NCI-H1105 treated with DMSO at 0.1 percent for 48 hours (cell line): Measurements from ENCODE around the gene SKA2.
A peak's percentile ranks its signal among the peaks of the same experiment; 100 is the strongest.
"Not testable (repeated sequence)": the region's sequence is repeated elsewhere in the genome, so short reads cannot be mapped to it uniquely, and the experiment has no call there.

ENCODE experiments used
- DNase-seq: peaks from one replicate; lab custom pipeline; 2025; lab: John Stamatoyannopoulos, UW

Gene SKA2

DNA sequence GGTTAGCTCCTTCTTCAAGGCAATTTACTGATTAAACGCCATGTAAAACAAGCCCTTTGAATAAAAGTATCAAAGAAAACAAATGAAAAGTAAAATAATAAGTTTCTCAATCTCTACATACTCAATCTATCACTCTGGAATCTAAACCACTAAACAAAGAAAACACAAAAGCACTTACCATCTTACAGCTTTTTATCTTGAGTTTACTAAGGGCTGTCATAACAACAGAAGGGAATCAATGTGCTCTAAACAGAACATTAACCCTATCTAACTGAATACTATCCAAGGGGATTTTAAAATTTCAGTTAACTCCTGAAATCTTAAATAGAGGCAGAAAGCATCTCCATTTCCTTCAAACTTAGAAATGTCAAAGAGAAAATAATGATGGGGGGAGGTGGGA lies 3.4 kb downstream of the SKA2 start:
- DNase-seq = no peak

DNA sequence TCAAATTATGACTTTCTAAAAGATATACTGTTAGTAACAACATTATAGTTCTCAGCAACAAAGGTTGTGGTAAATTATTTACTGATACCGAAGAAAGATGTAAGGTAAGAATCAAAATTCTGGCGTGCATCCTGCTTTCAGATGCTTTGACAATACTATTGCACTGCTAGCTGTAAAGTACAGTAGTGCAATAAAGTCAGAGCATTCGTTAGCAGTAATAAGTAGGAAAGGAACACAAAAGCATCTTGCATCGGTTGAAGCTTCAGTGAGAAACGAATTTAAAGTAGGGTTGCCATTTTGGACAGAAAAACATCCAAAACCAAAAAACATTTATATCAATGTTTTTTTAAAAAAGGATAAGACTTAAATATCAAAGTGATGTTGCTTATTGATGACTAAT lies 4.0 kb downstream of the SKA2 start:
- no peak for DNase-seq

DNA sequence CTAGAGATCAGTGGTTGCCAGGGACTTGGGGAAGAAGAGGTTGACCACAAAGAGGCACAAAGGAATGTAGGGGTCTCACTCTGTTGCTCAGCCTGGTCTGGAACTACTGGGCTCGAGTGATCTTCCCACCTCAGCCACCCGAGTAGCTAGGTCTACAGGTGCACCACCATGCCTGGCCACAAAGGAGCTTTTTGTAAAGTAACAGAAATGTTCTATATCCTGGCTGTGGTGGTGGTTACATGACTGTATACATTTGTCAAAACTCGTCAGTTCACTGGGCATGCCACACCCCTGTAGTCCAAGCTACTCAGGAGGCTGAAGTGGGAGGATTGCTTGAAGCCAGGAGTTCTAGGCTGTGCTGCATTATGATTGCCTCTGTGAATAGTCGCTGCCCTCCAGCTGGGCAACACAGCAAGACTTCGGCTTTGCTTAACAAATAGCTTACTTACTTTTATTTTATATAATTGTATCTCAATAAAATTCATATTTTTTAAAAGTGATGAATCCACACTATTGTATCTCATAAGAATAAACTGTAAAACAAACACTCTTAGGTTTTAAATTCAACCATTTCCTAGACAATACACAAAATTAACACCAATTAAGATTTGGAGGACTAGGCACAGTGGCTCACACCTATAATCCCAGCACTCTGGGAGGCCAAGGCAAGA lies 5.0 kb downstream of the SKA2 start:
- no peak for DNase-seq

DNA sequence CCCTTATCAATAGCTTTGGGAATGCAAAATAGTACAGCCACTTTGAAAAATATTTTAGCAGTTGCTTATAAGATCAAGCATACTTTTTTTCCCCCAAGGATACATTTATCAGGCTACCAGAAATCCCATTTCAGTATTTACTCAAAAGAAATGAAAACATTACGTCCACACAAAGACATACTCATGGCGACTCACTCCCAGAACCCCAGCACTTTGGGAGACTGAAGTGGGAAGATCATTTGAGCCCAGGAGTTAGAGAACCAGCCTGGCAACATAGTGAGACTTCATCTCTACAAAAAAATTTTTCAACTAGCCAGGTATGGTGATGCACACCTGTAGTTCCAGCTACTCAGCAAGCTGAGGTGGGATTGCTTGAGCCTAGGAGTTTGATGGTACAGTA lies 5.9 kb downstream of the SKA2 start:
- DNase-seq = no peak

DNA sequence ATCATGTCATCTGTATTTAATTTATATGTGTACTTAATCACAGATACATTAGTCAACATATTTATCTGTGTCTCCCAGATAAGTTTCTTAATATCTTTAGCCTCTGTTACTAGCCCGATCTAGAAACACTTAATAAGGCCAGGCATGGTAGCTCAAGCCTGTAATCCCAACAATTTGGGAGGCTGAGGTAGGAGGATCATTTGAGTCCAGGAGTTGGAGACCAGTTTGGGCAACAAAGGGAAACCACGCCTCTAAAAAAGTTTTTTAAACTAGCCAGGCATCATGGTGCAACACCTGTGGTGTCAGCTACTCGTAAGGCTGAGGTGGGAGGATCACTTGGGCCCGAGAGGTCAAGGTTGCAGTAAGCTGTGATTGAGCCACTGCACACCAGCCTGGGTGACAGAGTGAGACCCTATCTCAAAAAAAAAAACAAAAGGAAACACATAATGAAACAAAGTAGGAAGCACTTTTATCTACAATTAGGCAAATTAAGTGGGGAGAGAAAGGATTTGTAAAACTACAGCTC lies 9.4 kb downstream of the SKA2 start:
- DNase-seq = no peak

DNA sequence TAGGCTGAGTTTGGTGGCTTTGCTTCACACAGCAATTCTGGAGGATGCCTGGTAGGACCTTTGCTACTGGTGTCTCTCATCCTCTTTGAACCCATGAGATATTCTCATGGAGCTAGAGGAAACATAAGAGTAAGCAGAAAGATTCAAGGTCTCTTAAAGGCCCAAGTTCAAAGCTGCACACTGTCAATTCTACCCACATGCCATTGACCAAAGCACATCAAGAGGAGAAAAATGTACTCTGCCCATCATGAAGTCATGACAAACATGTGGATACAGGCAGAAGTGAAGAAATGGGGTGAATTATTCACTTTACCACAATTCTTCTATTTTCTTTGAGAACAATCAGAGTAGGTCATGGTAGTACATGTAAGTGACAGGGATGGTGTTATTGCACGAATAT lies 13.1 kb downstream of the SKA2 start:
- no peak for DNase-seq

DNA sequence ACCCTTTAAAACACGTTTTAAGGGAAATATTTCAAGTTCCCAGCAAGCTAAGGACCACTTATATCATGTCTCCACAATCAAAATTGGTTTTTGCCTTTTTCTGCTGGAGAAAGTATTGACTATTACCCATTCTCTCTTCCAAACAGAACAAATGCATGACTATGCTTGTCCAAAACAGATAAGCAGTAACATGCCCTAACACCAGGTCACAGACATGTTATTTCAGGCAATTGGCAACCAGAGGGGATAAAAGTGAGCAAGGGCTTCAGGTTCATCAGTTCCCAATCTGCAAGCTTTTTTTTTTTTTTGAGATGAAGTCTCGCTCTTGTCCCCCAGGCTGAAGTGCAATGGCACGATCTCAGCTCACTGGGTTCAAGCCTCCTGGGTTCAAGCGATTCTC lies 15.0 kb downstream of the SKA2 start:
- DNase-seq = no peak

DNA sequence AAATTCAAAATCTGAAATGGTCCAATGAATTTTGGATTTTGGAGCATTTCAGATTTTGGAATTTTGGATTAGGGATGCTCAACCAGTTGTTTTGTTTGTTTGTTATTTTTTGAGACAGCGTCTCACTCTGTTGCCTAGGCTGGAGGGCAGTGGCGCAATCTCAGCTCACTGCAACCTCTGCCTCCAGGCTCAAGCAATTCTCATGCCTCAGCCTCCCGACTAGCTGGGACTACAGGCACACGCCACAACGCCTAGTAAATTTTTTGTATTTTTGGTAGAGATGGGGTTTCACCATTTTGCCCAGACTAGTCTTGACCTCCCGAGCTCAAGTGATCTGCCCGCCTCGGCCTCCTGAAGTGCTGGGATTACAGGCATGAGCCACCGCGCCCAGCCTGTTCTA lies 16.6 kb downstream of the SKA2 start:
- DNase-seq = not testable (repeated sequence)

DNA sequence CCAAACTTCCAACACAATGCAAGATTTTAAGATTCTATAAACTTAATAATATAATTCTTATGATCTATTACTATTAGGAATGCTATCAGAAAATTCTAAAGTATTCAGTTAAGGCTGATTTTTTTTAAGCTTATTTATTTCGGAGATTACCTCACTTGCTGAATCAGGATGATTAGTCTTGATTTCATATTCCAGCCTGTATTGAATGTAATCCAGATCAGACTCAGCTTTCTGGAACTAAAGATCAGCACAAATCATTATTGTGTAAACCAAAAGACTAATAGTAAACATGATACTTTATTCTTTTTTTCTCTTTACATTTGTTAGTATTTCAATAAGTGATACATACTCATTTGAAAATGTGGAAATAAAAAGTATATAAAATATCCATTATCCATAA lies 23.9 kb downstream of the SKA2 start:
- DNase-seq = no peak

DNA sequence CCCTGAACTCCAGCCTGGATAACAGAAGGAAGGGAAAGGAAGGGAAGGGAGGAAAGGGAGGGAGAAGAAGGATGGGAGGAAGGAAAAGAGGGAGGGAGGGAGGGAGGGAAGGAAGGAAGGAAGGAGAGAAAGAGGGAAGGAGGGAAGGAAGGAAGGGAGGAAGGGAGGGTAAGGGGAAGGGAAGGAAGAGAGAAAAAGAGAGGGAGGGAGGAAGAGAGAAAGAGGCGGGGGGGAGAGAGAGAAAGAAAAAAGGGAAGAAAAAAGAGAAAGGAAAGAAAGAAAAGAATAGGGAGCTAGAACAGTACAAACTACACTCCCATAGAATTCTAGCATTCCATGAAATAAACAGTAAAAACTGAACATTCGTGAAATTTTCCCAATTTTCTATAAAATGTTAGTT lies 25.2 kb downstream of the SKA2 start:
- DNase-seq = no peak

DNA sequence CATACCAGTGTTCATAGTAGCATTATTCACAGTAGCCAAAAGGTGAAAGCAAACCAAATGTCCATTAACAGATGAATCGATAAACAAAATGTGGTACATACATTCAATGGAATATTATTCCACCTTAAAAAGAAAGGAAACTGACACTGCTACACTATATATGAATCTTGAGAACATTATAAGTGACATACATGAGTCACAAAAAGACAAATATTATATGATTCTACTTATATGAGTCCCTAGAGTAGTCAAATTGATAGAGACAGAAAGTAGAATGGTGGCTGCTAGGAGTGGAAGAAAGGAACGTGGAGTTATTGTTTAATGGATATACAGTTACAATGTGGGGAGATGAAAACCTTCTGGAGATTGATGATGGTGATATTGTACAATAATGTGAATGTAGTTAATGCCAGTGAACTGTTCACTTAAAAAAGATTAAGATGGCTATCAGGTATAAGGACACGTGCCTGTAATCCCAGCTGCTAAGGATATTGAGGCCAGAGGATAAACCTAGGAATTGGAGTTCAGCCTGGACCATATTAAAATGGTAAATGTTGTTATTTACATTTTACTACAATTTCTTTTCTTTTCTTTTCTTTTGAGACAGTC lies 28.1 kb downstream of the SKA2 start:
- no peak for DNase-seq

DNA sequence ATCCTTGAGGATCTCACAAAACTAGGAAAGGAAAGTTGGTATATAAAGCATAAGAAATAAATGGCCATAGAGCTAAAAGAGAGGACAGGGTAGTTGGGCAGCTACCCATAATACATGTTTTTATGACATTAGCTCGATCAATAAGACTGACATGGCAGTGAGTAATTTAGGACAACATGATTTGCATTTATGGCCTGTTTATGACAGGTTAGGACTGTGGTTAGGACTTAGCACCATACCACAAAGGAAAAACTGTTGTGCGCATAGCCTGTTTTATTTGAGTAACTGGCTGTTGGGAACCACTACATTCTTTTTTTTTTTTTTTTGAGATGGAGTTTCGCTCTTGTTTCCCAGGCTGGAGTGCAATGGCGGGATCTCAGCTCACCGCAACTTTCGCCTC lies 30.3 kb downstream of the SKA2 start:
- DNase-seq = no peak

DNA sequence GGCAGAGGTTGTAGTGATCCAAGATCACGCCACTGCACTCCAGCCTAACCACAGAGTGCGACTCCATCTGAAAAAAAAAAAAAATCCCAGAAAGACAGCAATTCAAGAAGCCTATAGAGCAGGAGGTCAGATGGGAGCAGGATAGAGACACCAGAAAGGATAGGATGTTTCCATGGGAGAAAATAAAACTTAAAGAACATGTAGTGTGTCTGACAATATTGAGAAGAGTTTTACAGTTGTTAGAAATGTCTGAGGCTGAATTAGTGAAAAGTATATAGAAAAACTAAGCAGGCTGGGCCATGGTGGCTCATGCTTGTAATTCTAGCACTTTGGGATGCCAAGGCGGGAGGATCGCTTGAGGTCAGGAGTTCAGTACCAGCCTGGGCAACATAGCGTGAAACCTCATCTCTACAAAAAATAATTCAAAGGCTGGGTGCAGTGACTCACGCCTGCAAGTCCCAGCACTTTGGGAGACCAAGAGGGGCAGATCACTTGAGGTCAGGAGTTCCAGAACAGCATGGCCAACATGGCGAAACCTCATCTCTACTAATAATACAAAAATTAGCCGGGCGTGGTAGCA lies 33.0 kb downstream of the SKA2 start:
- no peak for DNase-seq

DNA sequence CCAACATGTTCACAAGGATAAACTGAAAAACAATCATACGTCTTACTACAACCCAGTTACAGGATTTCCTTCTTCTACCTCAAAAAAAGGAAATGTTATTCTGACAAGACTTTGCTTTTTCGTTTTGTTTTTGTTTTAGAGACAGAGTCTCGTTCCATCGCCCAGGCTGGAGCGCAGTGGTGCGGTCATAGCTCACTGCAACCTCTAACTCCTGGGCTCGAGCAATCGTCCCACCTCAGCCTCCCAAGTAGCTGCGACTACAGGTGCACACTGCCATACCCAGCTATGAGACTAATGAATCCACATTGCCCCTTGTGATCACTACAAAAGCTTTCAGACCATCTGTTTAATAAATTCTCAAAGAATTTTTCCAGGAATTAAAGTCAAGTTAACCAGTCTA lies 39.5 kb downstream of the SKA2 start:
- DNase-seq = no peak

DNA sequence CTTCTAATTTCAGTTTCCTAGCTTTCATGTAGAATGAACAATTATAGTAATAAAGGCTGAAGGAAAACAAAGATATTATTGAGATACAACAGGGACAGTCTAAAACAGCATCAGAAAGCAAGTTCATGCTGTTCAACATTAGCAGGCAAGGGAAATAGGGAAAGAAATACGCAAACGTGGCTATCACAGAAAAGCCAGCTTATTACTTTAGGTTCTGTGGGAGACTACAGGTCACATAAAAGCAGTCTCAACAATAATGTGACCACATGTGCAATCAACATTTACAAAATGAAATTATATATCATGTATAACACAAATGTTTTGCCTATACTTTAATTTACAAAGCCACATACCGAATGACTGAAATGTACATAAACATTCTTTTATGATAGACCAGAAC lies 43.4 kb downstream of the SKA2 start:
- no peak for DNase-seq

DNA sequence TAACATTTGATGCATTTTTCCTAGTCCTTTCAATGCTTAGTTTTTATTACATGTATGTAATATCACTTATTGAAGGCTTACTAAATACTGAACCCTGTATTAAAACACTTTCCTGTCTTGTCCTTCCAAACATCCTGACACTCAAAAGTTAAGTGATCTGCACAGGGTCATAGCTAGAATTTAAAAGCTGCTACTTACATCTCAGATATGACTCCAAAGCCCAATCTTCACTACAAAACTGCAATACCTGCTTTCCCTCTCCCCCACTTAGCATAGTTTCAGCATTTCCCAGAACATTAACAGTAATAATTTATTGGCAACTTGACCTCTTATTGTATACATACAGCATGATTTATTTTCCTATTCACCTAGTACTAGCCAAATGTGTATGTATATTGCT lies 44.0 kb downstream of the SKA2 start:
- DNase-seq = no peak

DNA sequence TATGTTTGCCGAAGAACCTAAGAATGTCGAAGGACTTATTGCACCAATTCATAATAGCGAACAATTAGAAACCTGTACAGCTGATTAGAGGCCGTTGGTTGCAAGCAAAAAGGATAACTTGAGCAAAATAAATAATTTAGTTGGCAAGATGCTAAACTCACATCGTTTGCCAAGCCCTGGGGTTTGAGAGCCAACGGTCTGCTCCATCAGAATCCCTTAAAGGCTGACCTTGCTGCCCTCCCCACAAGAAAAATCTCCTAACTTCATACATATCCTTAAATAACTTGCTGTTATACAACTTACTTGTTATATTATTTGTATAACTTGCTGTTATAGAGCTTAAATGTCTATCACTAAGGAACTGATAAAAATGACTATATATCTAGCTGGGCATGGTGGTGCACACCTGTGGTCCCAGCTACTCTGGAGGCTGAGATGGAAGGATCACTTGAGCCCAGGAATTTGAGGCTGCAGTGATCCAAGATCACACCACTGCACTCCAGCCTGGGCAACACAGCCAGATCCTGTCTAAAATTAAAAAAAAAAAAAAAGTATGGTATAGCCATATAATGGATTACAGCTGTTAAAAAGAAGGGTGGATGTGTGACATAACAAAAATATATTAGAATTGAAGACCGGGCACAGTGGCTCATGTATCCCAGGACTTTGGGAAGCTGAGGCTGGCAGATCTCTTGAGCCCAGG lies 46.4 kb downstream of the SKA2 start:
- DNase-seq = no peak

DNA sequence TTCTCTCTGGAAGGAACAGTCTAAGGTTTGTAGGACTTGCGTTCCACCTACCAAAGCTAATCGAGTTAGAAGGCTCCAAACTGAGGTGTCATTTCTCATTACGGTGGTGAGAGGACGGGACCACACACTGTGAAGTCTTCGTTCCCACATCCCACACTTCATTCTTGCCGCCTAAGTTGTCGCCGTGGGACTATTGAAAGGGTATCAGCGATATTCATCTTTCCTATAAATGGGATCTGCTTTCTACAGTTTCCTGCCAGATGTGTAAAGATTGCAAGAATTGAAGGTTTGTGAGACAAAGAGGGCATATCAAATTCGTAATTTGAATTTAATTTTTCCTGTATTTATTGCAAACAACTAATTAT lies 47.7 kb downstream of the SKA2 start:
- DNase-seq = no peak

DNA sequence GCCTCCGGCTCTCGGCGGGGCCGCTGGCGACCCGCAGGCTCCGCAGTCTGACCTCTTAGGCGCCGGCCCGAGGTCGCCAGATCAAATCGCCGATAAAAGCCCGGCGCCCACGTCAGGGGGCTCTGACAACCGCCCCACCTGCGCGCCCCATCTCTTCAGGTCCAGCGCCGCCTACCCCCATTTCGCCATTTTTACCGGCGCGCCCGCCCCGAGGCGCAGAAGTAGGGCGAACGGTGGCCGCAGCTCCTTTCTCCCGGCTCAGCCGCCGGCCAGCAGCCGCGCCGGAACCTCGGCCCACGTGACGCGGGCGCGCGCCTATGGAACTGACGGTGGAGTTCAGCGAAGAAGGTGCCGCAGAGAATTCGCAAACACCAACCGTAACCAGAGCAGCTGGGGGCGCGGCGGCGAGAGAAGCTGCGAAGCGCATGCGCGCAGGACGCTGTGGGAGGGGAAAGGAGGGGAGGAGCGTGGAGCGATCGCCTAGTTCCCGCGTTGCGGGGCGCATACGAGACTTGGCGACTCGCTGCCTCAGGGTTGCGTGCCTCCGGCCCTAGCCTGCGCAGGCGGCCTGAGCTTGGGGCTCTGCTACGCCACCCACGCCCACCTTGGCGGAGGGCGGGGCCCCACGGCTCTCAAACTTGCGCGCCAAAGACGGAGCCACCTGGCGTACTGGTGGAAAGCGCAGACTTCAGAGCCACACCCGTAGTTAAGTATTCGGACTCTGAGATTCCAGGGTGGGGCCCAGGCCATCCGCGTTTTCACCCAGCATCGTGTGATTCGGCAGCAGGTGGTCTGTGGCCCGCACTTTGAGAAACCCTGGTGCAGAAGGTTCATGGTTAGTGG lies 48.3 kb downstream of the SKA2 start, which contains the start of gene TRIM37:
TSS of gene TRIM37 (minus strand) at position 418 of the 843 bp plus-strand sequence. CDS start 419 bp downstream, outside the sequence.
- peak; percentile 96 for DNase-seq

DNA sequence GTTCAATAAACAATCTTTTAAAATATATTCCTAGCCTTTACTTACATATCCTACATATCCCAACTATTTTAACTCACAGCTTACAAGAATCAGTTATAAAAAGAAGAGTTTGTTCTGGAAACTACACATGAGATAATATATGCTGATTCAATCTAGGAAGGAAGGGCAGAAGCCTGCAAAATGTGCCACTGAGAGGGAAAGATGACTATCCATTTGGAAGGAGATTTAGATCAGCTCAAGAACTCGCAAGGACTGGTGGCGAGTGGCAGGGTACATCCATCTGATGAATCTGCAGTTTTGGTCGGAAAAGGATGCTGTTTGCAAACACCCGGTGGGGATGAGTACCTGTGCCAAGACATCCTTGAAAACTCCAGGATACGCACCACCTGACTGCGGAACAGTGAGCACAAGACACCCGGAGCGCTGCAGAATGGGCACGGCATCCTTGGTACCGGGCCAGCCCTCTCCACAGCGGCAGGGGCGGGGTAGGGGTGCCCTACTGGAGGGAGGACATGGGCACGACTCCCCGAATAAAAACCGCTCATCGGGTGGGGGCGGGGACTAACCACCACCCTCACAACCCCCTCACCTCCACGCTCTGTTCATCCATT lies 49.0 kb downstream of the SKA2 start:
- peak; percentile 73 for DNase-seq

DNA sequence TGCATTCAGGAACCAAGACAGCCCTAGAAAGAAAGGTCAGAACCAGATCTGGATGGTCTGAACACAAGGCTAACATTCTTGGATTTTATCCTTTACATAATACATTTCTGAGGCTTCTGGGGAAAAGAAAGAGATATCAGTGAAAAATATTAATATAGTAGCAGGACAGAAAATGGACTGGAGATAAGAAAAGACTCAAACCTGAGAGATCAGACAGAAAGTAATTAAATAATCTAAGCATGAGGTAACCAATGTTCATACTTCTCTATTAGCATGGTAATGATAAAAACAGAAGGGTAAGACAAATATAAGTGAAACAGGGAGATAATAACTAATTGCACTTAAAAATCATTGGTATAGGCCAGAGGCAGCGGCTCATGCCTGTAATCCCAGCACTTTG lies 53.8 kb downstream of the SKA2 start:
- DNase-seq = no peak

DNA sequence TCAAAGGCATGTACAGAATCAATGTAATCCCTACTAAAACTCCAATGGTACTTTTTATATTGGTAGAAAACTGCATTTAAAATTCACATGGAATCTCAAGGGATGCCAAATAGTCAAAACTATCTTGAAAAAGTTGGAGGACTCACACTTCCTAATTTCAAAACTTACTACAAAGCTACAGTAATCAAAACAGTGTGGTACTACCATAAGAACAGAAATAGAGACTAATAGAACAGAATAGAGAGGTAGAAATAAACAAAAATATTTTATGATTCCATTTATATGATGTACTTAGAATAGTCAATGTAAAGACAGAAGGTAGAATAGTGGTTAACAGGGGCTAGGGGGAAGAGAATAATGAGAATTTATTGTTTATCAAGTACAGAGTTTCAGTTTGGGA lies 57.1 kb downstream of the SKA2 start:
- no peak for DNase-seq
